ENCODE data around the gene TPRG1.

Gene TPRG1

GRCh38 chr3:189167027-189167766, 4.6 kb upstream of the TPRG1 start:
- no peak for DNase-seq

GRCh38 chr3:189168711-189169110, 3.1 kb upstream of the TPRG1 start:
- no peak for DNase-seq

- DNase-seq: no peak
Observed at GRCh38 chr3:189169728-189170127, 2.0 kb upstream of the TPRG1 start.

DNA sequence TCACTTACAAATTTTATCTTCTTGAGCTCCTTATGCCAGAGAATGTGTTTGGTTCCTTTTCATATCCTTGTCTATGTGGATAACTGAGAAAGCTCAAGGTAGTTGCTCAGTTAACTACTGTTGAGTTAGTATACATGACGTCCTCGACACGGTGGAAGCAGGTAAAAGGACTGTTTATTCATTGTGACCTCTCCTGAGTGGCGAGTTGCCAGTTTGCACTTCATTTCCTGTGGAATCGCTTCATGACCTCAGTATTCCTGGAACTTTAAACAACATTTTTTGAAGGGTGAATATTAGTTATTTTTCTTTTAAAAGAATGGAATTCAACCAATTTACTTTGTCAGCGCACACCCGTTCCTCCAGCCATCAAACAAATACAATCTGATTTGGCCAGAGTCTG, 1.2 kb upstream of the TPRG1 start:
- DNase-seq: no peak

DNA sequence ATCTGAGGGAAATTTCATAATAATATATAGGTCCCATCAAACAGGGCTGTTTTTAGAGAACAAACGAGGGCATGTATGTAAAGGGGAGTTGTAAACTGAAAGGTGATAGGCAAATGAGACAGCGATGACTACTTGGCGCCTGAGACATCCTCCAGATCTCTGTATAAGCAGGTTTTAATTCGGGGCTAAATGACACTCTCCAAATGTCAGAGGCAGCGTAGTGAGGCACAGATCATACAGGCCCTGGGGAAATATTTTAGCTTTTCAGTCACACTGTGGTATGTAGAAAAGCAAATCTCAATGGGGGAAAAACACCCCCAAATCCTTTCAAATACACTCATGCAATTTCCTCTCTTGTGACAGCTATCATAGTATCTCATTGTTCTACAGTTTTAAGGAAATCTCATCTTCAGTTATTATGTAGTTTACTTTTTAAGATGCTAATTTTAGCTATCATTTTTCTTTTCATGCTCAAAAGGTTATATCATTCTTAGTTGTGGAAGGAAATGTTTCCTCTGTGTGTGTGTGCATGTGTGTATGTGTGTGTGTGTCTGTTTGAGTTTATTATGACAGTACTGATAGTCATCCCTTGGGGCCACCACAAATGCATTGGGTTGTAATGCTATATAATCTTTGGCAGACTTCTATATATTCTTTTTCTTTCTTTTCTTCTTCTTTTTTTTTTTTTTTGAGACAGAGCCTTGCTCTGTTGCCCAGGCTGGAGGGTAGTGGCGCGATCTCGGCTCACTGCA, 1.1 kb downstream of the TPRG1 start:
- no peak for DNase-seq

DNA sequence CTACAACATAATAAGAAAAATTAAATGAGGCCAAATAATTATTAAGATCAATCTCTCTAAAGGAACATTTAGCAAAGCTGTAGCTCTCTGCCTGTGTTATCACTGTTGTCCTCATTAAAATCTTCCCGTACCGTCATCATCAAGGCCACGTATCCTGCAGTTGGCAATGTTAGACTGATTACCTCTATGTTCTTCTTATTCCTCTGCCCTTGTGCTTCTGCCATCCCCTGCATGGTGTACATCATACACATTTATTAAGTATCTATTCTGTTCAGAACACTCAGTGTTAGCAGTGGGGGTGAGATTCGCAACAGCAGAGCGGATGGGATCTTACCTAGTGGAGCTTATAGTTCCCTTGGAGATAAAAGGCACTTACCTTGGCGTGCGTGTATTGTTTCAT, 12.8 kb downstream of the TPRG1 start:
- DNase-seq: no peak

DNA sequence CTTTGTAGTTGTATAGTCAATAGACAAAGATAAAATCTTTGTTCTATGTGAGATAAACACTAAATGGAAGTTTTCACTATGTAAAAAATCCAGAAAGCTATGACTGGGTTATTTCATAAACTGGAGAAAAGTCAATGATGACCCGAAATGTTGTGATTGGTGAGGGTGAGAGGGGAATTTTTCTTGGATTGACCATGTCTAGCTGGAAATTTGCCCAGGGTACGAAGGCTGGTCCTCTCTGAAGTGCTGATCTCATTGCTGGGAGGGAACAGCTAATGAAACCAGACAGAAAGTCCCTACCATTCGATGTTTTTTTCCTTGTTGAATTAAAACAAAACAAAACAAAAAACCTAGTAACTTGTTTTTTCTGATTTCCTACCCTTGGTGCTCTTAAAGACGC, 14.3 kb downstream of the TPRG1 start:
- no peak for DNase-seq

- no peak for DNase-seq
Observed at GRCh38 chr3:189188466-189188865, 16.7 kb downstream of the TPRG1 start.

DNA sequence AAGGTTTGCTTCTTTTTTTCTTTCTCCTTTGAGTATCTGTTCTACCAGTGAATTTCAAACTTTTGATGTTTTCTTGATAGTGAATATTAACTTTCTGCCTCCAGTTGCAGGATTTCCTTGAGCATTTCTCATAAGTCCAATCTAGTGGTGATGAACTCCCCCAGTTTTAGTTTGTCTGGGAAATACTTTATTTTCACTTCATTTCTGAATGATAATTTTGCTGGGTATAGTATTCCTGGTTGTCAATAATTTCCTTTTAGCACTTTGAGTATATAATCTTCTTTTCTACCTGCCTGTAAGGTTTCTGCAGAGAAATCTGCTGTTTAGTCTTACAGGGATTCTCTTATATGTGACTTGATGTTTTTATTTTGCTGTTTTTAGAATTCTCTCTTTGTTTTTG, 21.0 kb downstream of the TPRG1 start:
- no peak for DNase-seq

DNA sequence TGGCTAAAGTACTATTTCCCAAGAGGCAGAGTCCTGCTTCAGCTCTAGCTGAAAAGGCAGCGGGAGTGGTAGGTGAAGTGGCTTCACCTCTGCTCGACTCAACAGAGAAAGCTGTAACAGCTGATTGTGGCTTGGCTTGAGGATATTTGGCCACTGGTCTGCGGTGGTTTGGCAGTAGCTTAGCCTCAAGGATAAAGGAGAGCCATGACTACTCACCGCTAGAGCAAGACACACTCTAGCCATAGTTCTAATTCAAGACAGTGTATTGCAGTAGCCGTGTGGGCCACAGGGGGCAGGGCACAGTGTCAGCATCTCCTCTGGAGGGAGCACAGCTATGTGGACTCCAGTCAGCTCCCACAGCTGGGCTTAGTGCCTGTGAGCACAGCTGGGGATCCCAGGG, 23.5 kb downstream of the TPRG1 start:
- no peak for DNase-seq

DNA sequence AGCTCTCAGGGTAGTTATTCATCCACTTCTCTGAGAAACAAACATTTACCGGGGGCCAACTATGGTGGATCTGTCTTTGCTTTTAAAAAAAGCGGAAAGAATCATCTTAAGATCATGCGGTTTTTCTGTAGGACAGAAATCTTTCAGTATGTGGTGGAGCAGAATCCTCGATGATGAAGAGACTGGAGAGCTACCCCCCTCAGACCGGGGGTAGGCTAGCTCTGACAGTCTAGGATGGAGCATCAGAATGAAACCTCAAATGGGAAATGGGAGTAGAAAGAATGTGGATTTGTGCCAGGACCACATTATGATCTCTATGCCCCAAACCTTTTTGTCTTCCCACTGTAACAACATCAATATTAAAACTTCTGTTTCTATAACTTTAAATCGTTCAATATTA, 30.3 kb downstream of the TPRG1 start:
- no peak for DNase-seq

- DNase-seq: no peak
Observed at GRCh38 chr3:189202583-189202982, 30.8 kb downstream of the TPRG1 start.

DNA sequence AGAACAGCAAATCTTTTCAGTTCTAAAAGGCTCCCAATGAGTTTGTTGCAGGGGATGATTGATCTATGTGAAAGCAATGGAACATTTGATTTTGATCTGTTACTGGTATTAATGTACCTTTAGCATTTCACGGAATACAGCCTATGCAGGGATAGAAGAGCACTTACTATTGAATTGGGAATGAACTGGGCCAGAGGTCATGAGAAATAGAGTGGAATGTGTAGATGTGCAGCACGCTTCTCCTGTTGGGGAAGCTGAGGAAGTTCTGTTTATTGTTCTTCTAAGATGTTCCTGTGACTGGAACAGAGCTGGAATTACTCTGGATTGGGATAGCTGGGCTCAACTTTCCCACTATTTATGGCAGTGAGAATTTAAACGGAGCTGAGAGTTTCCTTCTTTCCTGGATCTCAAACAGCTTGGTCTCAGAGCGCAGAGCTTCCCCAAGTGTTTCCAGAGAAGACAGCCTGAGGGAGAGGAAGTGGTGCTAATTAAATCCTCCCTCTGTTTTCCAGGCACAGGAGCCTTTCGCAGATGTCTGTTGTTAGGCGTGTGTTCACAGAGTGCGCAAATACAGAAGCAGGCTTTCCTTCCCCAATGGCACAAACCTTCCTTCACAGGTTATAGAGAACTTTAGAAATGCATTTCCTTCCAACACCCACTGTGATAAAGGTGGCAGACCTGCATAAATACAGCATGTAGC, 32.5 kb downstream of the TPRG1 start:
- no peak for DNase-seq

DNA sequence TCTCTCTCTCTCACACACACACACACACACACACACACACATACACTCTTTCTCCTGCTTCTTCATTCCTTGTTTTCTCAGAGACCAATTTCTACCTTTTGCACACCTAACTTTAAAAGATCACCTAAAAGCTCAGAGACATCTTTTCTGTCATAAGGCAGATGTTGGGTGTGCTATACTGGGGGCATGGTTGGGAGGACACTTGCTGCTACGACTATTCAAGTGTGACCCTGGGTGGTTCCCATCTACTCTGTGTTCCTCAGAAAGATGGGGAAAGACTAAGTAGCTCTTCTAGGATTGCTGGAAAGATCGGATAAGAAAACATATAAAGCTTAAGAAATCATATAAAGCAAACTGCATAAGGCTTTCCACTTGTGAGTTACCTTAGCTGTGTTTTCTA, 33.2 kb downstream of the TPRG1 start:
- DNase-seq: no peak

DNA sequence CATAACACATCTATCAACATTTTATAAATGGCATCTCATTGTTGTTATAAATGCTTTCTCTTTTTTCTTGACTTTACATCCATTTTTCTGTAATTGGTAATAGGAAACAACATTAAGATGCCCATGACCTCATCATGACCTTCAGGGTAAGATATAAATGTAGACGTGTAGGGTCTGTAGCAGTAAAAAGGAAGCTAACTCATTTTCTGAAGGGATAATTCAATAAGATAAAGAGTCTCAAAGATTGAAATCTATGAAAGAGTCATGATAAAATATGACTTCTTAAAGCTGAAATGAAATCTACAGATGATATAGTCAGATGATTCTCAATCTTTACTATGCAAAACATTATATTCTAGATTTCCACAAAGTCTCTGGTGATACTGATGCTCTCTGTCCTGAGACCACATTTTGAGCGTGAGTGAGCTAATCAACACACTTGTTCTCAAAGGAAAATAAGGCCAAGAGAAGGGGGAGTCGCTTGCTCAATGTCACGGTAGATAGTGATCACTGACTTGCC, 38.5 kb downstream of the TPRG1 start:
- DNase-seq: no peak

DNA sequence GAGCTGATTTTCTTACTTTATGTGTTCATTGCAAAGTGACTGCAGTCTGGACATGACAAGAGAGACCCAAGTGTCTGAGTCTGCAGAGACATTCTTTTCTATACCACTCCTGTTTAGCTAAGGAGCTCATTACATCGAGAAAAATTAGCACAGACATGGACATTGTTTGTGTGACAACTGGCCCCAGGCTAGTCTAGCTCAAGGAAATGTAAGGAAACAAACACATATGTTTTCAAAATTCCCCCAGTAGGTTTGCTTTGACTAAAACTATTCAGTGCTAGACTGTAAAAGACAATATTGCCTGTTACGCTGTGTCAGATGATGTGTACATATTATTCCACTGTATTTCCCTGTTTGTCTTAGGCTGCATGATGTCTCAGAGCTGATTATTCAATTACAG, 40.9 kb downstream of the TPRG1 start:
- DNase-seq: no peak

- DNase-seq: no peak
Observed at GRCh38 chr3:189214651-189215050, 42.9 kb downstream of the TPRG1 start.

- DNase-seq: no peak
Observed at GRCh38 chr3:189222927-189223636, 51.3 kb downstream of the TPRG1 start.

DNA sequence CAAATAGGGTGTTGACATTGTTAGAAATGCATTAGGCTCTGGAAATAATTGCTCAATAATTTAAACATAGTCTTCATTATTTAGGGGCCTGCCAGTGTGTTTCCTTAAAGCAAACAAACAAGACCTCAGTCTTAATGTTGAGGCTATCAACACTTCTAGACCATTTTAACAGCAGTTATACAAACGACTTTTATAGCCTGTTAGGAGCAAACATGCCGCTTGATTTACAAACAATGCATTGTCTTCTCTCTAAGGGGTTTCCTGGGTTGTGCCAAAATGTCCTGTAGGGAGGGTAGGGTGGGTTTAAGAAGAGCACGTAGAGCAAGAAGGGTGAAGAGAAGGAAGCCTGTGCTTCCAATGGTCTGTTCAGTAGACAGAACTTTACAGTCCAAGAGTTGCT, 53.7 kb downstream of the TPRG1 start:
- no peak for DNase-seq

DNA sequence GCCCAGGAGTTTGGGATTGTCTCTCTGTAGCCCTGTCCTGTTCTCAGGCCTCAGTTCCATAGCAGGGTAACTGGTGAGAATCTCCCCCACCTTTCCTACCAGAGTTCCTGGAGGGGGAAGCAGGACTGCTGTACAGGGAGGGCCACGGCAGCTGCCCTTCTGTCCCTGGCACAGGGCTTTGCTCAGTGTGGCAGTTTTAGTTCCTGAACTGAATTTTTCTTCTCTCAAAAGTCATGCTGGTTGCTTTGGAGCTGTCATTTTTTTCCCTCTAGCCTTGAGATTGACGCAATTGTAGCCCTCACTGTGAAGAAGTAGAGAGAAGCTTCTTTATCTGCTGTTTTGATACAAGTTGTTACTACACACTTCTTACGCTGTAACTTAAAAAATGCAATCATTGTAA, 55.5 kb downstream of the TPRG1 start:
- DNase-seq: no peak

- DNase-seq: no peak
Observed at GRCh38 chr3:189229196-189229828, 57.5 kb downstream of the TPRG1 start.

GRCh38 chr3:189232790-189233189, 61.0 kb downstream of the TPRG1 start:
- no peak for DNase-seq
